Posterior cingulate gyrus (tissue), 11 donors: ENCODE data around the gene SERPINA4.
A peak's percentile ranks its signal among the peaks of the same experiment; 100 is the strongest.

Experiments used
- DNase-seq, 10 donors: peaks; one replicate each; pipeline versions ENCODE4 v3.0.0 to v3.0.0-alpha.2; 2020 to 2021; ENCODE audit warnings: mixed read lengths in 3 of 10
- intact Hi-C: fragments of 100-400 bp; cut with DNase I; formaldehyde crosslinking; loops from one replicate; pipeline ENCODE4 v1.15.1; 2023

Gene SERPINA4

DNA sequence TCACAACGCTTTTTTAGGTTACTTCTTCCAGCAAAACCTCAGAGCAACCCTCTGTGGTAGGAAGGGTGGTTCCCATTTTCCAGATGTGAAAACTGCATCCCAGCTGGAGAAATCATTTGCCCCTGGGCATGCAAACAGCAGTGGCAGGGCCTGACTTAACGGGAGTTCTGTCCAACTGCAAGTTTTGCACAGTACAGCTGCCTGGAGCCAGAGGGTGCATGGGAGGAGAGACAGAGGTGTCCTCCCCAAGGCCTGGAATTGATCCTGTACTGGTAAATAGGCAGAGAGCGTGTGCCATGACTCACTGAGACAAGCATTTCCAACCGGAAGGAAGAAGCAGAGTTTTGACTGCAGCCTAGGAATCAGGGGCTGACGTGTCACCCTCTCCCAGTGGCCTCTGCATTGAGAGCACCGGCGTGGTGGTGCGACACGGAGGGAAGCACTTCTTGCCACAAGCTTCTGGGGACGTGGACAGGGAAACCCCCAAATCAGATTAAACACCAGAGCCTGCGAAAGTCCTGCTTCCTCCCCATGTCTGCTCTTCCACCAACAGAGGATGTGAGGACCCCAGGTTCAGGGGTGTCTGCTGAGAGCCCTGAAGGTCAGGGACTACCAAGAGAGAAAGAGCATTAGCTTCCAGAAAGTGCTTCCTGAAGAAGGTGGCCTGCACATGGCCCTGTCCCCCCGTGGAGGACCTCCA lies 19.0 kb upstream of the SERPINA4 start:
- intact Hi-C loops = no loop called here
- no peak for DNase-seq

DNA sequence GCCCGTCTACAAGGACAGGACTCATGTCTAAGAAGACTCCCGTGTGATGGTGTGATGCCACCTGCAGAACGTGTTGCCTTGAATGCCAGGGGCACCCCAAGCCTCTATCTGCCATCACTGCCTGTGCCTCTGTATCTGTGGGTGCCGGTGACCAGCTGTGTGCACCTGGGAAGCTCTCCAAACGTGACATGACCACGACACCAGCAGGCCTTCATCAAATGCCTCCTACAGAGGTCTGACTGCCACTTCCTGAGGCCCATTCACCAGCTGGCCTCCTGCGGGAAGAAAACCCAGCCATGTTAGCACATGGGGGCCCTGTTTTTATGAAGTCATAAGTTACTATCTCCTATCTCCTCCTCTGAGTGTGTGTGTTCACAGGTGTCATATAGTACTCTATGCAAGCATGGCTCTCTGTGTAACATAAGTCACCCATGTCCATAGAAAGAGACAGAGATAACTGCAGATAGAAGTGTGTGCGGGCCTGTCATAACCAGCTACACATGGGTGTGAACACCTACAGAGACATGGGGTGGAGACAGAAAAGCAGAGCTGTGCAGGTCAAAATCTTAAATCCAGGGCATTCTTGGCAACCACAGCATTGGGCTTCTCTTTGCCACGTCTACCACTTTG lies 18.3 kb upstream of the SERPINA4 start:
- intact Hi-C loops = no loop called here
- no peak for DNase-seq

GRCh38 chr14:94543449-94544124 lies 17.7 kb upstream of the SERPINA4 start:
- intact Hi-C loops = no loop called here
- DNase-seq = peak in 1 of 10 donors; percentile 61

- DNase-seq = no peak
- intact Hi-C loops = loop anchor here (5.0 kb wide), 1 partner anchor 122 kb away; no protein-coding TSS in a partner anchor
Observed at GRCh38 chr14:94544726-94545125, 16.5 kb upstream of the SERPINA4 start.

DNA sequence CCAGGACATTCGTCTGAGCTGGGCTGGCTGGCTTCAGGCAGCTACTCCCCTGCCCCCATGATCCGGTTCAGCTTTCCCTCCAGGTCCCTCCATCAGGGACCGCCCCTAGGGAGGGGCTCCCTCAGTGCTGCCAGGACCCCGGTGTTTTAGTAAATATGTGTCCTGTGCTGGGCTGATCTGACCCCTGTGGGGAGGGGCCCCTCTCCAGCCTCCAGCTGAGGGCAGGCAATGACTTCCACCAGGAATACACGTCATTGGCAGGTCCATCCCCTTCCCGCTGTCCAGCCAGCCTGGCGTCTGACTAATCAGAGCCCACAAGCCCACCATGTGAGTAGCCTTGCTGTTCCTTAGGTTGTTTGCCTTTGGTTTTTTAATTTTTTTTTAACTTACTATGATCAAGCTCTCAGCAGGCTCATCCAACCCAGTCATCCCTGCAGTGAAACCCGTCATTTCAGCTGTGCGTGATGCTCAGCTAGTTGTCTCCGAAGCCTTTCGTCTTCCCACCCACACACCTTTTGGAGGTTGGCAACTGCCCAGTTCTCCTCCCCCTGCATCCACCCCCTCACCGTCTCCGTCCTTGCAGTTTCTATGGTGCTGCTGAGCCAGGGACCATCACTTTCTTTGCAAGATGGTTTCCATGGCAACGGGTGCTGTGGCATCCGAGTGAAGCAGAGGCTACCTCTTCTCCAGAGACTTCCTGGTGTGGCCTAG lies 16.0 kb upstream of the SERPINA4 start:
- DNase-seq = peak; percentile 21 to 96 (median 76)
- intact Hi-C loops = loop anchor here (5.0 kb wide), 1 partner anchor 123 kb away; no protein-coding TSS in a partner anchor

- intact Hi-C loops = loop anchor here (5.0 kb wide), 1 partner anchor 125 kb away; no protein-coding TSS in a partner anchor
Observed at GRCh38 chr14:94547151-94547680, 14.0 kb upstream of the SERPINA4 start.

DNA sequence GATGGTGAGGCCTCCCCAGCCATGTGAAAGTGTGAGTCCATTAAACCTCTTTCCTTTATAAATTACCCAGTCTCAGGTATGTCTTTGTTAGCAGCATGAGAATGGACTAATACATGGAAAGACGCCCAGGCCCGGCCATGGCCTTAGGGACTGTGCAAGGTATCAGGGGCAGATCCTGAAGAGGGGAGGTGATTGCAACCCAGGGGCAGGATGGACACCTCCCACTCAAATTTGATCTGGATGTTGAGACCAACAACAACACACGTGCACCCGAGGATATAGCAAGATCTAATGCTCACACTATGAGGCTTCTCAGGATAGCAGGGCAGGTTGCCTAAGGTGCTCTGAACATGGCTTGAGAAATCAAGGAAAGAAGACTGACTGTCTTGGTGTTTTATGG lies 13.5 kb upstream of the SERPINA4 start:
- DNase-seq = no peak
- intact Hi-C loops = loop anchor here (5.0 kb wide), 1 partner anchor 125 kb away; no protein-coding TSS in a partner anchor

More at GRCh38 chr14:94547151-94547680, 14.0 kb upstream of the SERPINA4 start:
- DNase-seq = no peak

GRCh38 chr14:94548131-94548998 lies 12.9 kb upstream of the SERPINA4 start:
- no peak for DNase-seq
- intact Hi-C loops = loop anchor here (5.0 kb wide), 1 partner anchor 126 kb away; no protein-coding TSS in a partner anchor

DNA sequence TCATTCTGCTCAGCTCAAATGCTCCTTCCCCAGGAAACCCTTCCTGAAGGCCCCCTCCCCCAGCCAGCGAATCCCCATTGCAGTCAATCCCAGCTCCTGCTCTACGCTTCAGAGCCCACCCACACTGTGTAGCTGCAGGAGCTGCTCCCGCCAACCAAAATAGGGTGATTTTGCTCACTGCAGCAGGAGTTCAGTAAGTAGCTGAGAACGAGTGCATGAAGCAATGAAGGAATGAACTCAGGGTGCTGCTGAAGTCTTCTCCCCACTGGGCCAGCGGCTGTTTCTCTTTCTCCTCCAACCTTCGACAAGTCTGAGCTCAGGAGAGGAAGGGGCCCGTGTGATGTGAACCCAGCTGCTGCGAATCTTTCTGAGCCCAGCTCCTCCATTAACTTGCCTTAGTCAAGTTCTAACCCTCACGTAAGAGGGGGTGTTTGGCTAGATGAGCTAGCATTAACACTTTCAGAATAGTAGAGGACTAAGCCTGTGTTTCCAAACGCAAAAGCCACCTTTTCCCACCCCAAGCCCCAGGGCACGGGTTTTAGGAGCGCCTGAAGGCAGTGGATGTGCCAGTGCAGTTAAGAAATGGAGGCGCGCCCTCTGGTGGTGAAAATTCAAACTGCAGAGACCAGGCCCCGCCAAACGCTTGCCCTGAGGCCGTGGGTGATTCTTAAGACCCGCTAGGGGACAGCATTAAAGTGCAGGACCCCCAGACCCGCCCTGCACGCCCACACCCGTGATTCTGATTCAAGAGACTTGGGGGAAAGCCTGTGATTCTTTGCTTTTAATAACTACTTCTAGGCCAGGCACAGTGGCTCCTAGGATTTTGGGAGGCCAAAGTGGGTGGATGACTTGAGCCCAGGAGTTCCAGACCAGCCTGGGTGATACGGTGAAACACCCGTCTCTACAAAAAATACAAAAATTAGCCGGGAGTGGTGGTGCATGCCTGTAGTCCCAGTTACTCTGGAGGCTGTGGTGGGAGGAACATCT lies 11.9 kb upstream of the SERPINA4 start:
- intact Hi-C loops = loop anchor here (5.0 kb wide), 1 partner anchor 127 kb away; no protein-coding TSS in a partner anchor
- peak; percentile 41 to 95 (median 76) for DNase-seq

DNA sequence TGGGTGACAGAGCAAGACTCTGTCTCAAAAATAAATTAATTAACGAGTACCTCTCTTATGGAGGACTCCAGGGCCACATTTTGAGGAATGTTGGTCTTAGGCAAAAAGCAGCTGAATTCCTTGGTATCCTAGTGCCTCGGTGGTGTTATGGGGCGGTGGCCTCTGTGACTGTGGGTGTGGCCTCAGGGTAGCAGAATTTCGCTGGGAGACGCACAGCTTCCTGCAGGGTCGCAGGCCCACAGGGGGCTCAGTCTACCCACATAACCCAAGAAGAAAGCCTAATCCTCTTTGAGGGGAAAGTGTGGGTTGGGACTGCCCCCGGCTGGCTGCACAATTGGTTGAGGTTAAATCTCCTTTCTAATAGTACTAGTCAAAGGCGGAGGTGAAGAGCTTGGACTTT lies 11.2 kb upstream of the SERPINA4 start:
- intact Hi-C loops = no loop called here
- no peak for DNase-seq

DNA sequence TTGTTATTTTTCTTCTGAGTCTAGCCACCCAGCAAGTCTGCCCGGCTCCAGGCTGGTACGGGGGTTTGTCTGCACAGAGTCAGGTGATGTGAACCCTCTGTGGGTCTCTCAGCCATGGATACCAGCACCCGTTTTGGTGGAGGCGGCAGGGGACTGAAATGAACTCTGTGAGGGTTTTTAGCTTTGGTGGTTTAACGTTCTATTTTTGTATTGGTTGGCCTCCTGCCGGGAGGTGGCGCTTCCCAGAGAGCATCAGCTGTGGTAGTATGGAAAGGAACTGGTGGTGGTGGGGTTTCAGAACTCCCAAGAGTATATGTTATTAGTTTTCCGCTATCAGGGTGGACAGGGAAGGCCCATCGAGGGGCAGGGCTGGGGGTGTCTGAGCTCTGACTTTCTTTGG lies 5.3 kb upstream of the SERPINA4 start:
- intact Hi-C loops = no loop called here
- peak in 1 of 10 donors; percentile 2 for DNase-seq

- no peak for DNase-seq
- intact Hi-C loops = no loop called here
Observed at GRCh38 chr14:94557327-94557726, 3.9 kb upstream of the SERPINA4 start.

- no peak for DNase-seq
- intact Hi-C loops = no loop called here
Observed at GRCh38 chr14:94558842-94559241, 2.4 kb upstream of the SERPINA4 start.

- DNase-seq = peak in 1 of 10 donors; percentile 42
- intact Hi-C loops = no loop called here
Observed at GRCh38 chr14:94559638-94560290, 1.5 kb upstream of the SERPINA4 start.

GRCh38 chr14:94560291-94560665 lies 964 bp upstream of the SERPINA4 start:
- intact Hi-C loops = no loop called here

GRCh38 chr14:94561656-94562010 lies 391 bp downstream of the SERPINA4 start:
- no peak for DNase-seq
- intact Hi-C loops = no loop called here

More at GRCh38 chr14:94560291-94560665, 964 bp upstream of the SERPINA4 start:
- peak in 1 of 10 donors; percentile 6 for DNase-seq

GRCh38 chr14:94562022-94562421 lies 780 bp downstream of the SERPINA4 start:
- DNase-seq = no peak
- intact Hi-C loops = no loop called here
